Chondrocyte (in vitro differentiated cells): Measurements from ENCODE around the gene SLC10A4. TPM values are rescaled to one million over a fixed set of nuclear protein-coding genes. Genes with fewer than 3 reads are reported as not detected.
A peak's percentile ranks its signal among the peaks of the same experiment; 100 is the strongest.

Experiments used
- DNase-seq: peaks from one replicate; pipeline ENCODE4 v3.0.0; 2021; ENCODE audit warnings: mixed read lengths, low spot score
- H3K27ac Mint-ChIP-seq: one replicate; pipeline ENCODE4 v1.8.0; 2021; ENCODE audit warnings: mild to moderate bottlenecking, moderate library complexity, mixed read lengths; ENCODE audit not compliant: unreplicated experiment
- H3K27me3 Mint-ChIP-seq: 2 replicates; pipeline ENCODE4 v1.8.0; 2021; ENCODE audit warnings: low read depth, mixed read lengths
- H3K36me3 Mint-ChIP-seq: 2 replicates; pipeline ENCODE4 v1.8.0; 2021; ENCODE audit warnings: low read depth, mixed read lengths
- H3K4me1 Mint-ChIP-seq: 2 replicates; pipeline ENCODE4 v1.8.0; 2021; ENCODE audit warnings: low read depth, mild to moderate bottlenecking, mixed read lengths
- H3K4me3 Mint-ChIP-seq: one replicate; pipeline ENCODE4 v1.8.0; 2021; ENCODE audit warnings: mild to moderate bottlenecking, moderate library complexity, mixed read lengths; ENCODE audit not compliant: unreplicated experiment
- H3K9me3 Mint-ChIP-seq: 2 replicates; pipeline ENCODE4 v1.8.0; 2021; ENCODE audit warnings: low read depth, mixed read lengths
- total RNA-seq: library from RNA; stranded (reverse); gene quantifications from 3 replicates; pipeline ENCODE4 v1.2.1, GENCODE V29; 2021
- TF ChIP-seq, protein P1 (sequence below): fragments of 200-600 bp; sonication (generic); IDR thresholded peaks from 2 replicates; pipeline ENCODE4 v1.5.0; 2021; ENCODE audit warnings: antibody characterized with exemption, mild to moderate bottlenecking, moderate library complexity

SLC10A4 gene
- total RNA-seq, 1 donor from 2014 or later: not detected

DNA sequence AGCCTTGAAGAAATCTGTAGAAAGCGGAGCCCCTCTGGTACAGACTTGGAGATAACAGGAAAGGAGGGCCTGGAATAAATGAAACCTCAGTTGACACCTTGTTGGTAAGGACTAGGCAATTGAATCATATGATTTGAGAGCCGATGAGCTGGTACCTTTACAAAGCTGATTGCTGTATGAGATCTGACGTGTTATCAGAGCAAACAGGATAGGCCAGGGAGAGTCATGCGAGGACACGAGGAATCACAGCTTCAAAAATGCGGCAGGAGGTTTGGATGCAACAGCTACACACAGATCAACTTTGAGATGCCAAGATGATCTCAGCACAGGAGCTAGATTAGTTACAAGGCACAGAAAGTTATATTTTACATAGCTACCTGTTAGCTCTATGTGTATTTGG lies 7.4 kb upstream of the SLC10A4 start:
- H3K27ac Mint-ChIP-seq: no peak overlapping the region

DNA sequence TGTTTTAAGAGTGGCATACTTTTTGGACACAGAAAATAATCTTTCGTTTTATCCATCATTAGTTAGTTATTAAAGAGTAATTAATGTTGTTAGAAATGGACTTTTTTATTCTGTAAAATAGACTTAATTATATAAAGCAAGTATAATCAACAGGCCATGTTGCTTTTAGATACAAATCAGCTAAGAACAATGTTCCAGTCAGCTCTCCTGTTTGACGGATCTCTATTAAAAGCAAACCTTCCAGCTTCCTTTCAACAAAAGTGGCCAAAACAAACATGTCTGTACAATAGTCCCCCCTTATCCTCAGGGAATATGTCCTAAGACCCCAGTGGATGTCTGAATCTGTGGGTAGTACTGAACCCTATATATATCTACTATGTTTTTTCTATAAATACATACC lies 4.9 kb upstream of the SLC10A4 start:
- Mint-ChIP-seq H3K4me1 (no peaks in the 10 kb centered on the region), H3K9me3 (no peaks in the 10 kb centered on the region), H3K4me3 (no peak overlapping the region), H3K27me3 (peaks cover 31% of the 10 kb centered on the region), H3K27ac (no peak overlapping the region), H3K36me3 (peaks cover 2% of the 10 kb centered on the region)
- no peak for DNase-seq
- TF ChIP-seq, protein P1, sequence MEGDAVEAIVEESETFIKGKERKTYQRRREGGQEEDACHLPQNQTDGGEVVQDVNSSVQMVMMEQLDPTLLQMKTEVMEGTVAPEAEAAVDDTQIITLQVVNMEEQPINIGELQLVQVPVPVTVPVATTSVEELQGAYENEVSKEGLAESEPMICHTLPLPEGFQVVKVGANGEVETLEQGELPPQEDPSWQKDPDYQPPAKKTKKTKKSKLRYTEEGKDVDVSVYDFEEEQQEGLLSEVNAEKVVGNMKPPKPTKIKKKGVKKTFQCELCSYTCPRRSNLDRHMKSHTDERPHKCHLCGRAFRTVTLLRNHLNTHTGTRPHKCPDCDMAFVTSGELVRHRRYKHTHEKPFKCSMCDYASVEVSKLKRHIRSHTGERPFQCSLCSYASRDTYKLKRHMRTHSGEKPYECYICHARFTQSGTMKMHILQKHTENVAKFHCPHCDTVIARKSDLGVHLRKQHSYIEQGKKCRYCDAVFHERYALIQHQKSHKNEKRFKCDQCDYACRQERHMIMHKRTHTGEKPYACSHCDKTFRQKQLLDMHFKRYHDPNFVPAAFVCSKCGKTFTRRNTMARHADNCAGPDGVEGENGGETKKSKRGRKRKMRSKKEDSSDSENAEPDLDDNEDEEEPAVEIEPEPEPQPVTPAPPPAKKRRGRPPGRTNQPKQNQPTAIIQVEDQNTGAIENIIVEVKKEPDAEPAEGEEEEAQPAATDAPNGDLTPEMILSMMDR: no peak

More for the DNA sequence above, 7.4 kb upstream of the SLC10A4 start:
- H3K27me3 Mint-ChIP-seq: peaks cover 13% of the 10 kb centered on the region
- H3K36me3 Mint-ChIP-seq: peaks cover 2% of the 10 kb centered on the region
- TF ChIP-seq, protein P1: no peak
- DNase-seq: no peak
- H3K9me3 Mint-ChIP-seq: no peaks in the 10 kb centered on the region
- no peak overlapping the region for H3K4me3 Mint-ChIP-seq
- peaks cover 2% of the 10 kb centered on the region for H3K4me1 Mint-ChIP-seq

- DNase-seq: no peak
- peaks cover 4% of the 10 kb centered on the region for H3K36me3 Mint-ChIP-seq
- no peaks in the 10 kb centered on the region for H3K9me3 Mint-ChIP-seq
- H3K4me3 Mint-ChIP-seq: no peak overlapping the region
- TF ChIP-seq, protein P1: no peak
- H3K27me3 Mint-ChIP-seq: peaks cover 40% of the 10 kb centered on the region
- H3K27ac Mint-ChIP-seq: no peak overlapping the region
- H3K4me1 Mint-ChIP-seq: peaks cover 3% of the 10 kb centered on the region
Observed at GRCh38 chr4:48481581-48481980, 1.6 kb upstream of the SLC10A4 start.

DNA sequence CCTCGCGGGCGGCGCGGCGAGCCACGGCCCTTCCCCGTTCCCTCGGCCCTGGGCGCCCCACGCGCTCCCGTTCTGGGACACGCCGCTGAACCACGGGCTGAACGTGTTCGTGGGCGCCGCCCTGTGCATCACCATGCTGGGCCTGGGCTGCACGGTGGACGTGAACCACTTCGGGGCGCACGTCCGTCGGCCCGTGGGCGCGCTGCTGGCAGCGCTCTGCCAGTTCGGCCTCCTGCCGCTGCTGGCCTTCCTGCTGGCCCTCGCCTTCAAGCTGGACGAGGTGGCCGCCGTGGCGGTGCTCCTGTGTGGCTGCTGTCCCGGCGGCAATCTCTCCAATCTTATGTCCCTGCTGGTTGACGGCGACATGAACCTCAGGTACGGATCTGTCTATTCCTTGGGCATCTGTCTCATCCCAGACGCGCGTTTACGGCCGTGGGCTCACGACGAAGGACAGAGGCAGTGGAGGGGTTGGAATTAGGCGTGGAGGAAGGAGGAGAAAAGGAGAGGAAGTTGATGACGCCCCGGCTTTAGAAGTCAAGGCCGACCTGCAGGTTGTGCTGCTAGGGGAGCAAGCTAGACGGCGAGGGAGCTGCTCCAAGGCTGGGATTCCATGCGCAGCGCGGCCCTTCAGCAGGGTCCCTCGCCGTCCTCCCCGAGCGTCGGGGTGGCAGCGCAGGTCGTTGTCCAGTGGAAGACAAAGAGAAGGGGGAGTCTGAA lies 792 bp downstream of the SLC10A4 start:
- Mint-ChIP-seq H3K9me3 (no peaks in the 10 kb centered on the region), H3K27ac (no peak overlapping the region), H3K4me3 (peak overlapping the region; percentile 46), H3K4me1 (peaks cover 3% of the 10 kb centered on the region), H3K36me3 (peaks cover 4% of the 10 kb centered on the region), H3K27me3 (peaks cover 54% of the 10 kb centered on the region)
- no peak for DNase-seq
- TF ChIP-seq, protein P1: no peak

DNA sequence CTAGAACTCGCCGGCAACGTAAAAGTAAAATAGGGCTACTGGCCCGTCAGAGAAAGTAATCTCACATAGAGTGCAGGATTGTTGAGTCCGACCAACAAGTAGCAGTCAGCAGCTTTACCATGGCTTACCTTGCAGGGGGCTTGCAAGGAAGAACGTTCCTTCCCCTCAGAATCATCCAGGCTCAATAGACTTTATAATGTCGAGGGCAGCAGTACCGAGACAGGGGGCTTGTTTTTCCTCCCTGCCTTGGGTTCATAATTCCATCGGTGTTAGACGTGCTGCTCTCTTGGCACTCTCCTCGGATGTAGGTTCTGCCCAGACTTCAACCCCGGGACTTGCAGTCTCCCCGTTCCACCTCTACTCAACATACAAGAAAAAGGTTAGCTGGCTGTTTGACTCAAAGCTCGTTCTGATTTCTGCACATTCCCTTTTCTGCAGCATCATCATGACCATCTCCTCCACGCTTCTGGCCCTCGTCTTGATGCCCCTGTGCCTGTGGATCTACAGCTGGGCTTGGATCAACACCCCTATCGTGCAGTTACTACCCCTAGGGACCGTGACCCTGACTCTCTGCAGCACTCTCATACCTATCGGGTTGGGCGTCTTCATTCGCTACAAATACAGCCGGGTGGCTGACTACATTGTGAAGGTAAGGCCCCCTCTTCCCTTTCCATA lies 1.5 kb downstream of the SLC10A4 start:
- Mint-ChIP-seq H3K36me3 (peaks cover 4% of the 10 kb centered on the region), H3K27me3 (peaks cover 56% of the 10 kb centered on the region), H3K4me1 (peaks cover 3% of the 10 kb centered on the region), H3K9me3 (no peaks in the 10 kb centered on the region), H3K4me3 (peak overlapping the region; percentile 46), H3K27ac (no peak overlapping the region)
- TF ChIP-seq, protein P1: no peak
- DNase-seq: no peak
